Peyer's patch (tissue), 4 donors: ENCODE measurements around the gene PLEKHH3.

Experiments used
- CTCF ChIP-seq, 6 experiments: fragments of 450-650 bp in 4 of 6; fragments of 200-600 bp in 2 of 6; sonication (generic) in 1 of 6; IDR thresholded peaks; one replicate each; pipeline ENCODE4 v1.5.1; 2017 to 2019; ENCODE audit warnings: antibody characterized with exemption in 6 of 6, mild to moderate bottlenecking in 3 of 6, moderate library complexity in 1 of 6
- POLR2A ChIP-seq, 2 donors: fragments of 450-650 bp; IDR thresholded peaks; one replicate each; pipeline ENCODE4 v1.5.1; 2017; ENCODE audit warnings: antibody characterized with exemption in 2 of 2, mild to moderate bottlenecking in 2 of 2, moderate library complexity in 2 of 2

- TF ChIP-seq CTCF (IDR thresholded peaks at IDR 0.05) (no peak), POLR2A (IDR thresholded peaks at IDR 0.05) (no peak)
These were observed 37.2 kb downstream of the PLEKHH3 start for GRCh38 chr17:42639525-42640113.
